Right atrium auricular region (tissue), 2 donors: ENCODE results near the gene PHLDB3. TPM values are rescaled to one million over a fixed set of nuclear protein-coding genes. Genes with fewer than 3 reads are reported as not detected.

Source experiments
- DNase-seq: peaks from one replicate; pipeline ENCODE4 v3.0.0-alpha.2; 2019; ENCODE audit warnings: low spot score
- H3K27ac ChIP-seq, 2 donors: fragments of 200-600 bp; sonication (generic); 1 replicate in 1 of 2; 2 replicates in 1 of 2; pipeline ENCODE4 v1.5.1; 2016 to 2019
- H3K27me3 ChIP-seq, 2 donors: fragments of 200-600 bp; sonication (generic); one replicate each; pipeline versions ENCODE4 v1.5.1 to v1.6.0; 2017 to 2019
- H3K36me3 ChIP-seq: fragments of 200-600 bp; sonication (generic); one replicate; pipeline ENCODE4 v1.5.1; 2016
- H3K4me1 ChIP-seq, 2 donors: fragments of 200-600 bp; sonication (generic); one replicate each; pipeline versions ENCODE4 v1.5.1 to v1.6.0; 2017 to 2019
- H3K4me3 ChIP-seq, 2 donors: fragments of 200-600 bp; sonication (generic); 1 replicate in 1 of 2; 2 replicates in 1 of 2; pipeline ENCODE4 v1.5.1; 2017 to 2019; ENCODE audit warnings: mild to moderate bottlenecking in 1 of 2, moderate library complexity in 1 of 2
- H3K9me3 ChIP-seq, 2 donors: fragments of 200-600 bp; sonication (generic); one replicate each; pipeline ENCODE4 v1.5.1; 2019
- CTCF ChIP-seq, 2 donors: fragments of 200-600 bp; sonication (generic); IDR thresholded peaks; one replicate each; pipeline ENCODE4 v1.5.1; 2019; ENCODE audit warnings: antibody characterized with exemption in 2 of 2
- total RNA-seq, 2 donors: library from RNA; depleted of rRNA; stranded (reverse); fragments of >200 nt; gene quantifications; one replicate each; pipeline ENCODE4 v1.1.0, GENCODE V29; 2016

Gene PHLDB3
- total RNA-seq, 2 donors from 2014 or later: 3.6 to 7.7 TPM

DNA sequence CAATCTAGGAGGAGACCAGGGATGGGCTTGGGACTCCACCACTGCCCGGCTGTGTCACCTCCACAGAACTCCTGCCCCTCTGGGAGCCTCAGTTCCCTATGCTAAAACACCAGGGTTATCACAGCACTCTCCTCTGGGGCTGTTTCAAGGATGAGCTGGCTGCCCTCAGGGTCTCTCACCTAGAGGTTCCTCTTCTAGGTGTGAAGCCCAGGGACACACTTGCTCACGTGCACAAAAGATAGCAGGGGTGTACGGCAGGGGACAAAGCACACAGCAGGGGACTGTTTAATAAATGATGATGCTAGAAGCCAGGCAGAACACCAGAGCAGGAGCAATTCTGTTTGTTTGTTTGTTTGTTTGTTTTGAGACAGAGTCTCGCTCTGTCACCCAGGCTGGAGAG is 22.4 kb downstream of the PHLDB3 start:
- no peak overlapping the region for H3K4me3 ChIP-seq
- H3K27ac ChIP-seq: no peak overlapping the region
- no peaks in the 10 kb centered on the region for H3K27me3 ChIP-seq
- DNase-seq: no peak
- H3K9me3 ChIP-seq: no peaks in the 10 kb centered on the region
- H3K36me3 ChIP-seq: no peaks in the 10 kb centered on the region
- no peak for TF ChIP-seq CTCF (IDR thresholded peaks at IDR 0.05)
- no peaks in the 10 kb centered on the region for H3K4me1 ChIP-seq

DNA sequence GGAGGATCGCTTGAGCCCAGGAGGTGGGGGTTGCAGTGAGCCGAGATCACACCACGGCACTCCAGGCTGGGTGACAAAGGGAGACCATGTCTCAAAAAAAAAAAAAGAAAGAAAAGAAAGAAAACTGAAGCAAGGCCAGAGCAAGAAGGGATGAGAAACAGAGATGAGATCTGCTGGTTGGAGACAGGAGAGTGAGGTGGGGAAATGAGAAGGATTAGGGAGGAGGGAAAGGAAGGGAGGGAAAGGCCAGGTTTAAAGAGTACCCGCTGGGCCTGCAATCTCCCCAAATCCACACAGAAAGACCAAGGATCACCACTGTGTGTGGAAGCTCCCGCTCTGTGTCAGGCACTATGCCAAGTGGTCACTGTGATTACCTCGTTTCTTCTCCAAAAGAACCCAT is 22.8 kb downstream of the PHLDB3 start:
- no peaks in the 10 kb centered on the region for H3K36me3 ChIP-seq
- no peak for DNase-seq
- no peak overlapping the region for H3K4me3 ChIP-seq
- no peaks in the 10 kb centered on the region for H3K9me3 ChIP-seq
- no peaks in the 10 kb centered on the region for H3K27me3 ChIP-seq
- H3K4me1 ChIP-seq: no peaks in the 10 kb centered on the region
- no peak overlapping the region for H3K27ac ChIP-seq
- TF ChIP-seq CTCF (IDR thresholded peaks at IDR 0.05): no peak

DNA sequence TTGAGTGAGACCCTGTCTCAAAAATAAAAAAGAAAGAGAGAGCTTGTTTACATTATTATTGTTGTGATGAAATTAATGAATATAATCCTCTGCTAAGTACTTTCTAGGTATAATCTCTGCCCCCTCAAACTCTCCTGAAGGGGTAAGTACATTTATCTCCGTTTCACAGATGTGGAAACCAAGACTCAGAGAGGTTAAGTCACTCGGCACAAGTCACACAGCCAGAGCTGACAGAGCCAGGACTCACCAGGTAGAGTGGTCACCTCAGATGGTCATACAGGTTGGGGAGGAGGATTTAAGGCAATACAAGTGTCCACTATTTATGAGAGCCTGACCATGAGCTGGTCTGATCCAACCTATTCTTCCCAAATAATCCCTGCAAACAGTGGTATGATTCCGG is 24.0 kb downstream of the PHLDB3 start:
- no peaks in the 10 kb centered on the region for H3K36me3 ChIP-seq
- no peak overlapping the region for H3K27ac ChIP-seq
- TF ChIP-seq CTCF (IDR thresholded peaks at IDR 0.05): no peak
- no peak for DNase-seq
- H3K4me3 ChIP-seq: no peak overlapping the region
- H3K27me3 ChIP-seq: no peaks in the 10 kb centered on the region
- H3K4me1 ChIP-seq: peaks cover 0 to 3% of the 10 kb centered on the region in 2 donors
- no peaks in the 10 kb centered on the region for H3K9me3 ChIP-seq

DNA sequence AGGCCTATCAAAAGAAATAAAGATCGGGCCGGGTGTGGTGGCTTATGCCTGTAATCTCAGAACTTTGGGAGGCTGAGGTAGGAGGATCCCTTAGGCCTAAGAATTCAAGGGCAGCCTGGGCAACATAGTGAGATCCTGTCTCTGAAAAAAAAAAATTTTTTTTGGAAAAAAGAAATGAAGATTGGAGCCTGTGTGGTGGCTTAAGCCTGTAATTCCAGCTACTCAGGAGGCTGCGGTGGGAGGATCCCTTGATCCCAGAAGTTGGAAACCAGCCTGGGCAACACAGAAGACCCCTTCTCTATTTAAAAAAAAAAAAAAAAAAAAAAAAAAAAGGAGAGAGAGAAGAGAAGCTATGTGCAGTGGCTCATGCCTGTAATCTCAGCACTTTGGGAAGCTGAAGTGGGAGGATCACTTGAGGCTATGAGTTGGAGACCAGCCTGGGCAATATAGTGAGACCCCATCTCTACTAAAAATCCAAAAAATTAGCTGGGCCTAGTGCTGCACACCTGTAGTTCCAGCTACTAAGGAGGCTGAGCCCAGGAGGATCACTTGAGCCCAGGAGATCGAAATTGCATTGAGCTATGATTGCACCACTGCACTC is 24.5 kb downstream of the PHLDB3 start:
- no peaks in the 10 kb centered on the region for H3K9me3 ChIP-seq
- no peak for DNase-seq
- H3K4me3 ChIP-seq: no peak overlapping the region
- H3K36me3 ChIP-seq: no peaks in the 10 kb centered on the region
- H3K27ac ChIP-seq: no peak overlapping the region
- peaks cover 0 to 4% of the 10 kb centered on the region in 2 donors for H3K4me1 ChIP-seq
- TF ChIP-seq CTCF (IDR thresholded peaks at IDR 0.05): no peak
- H3K27me3 ChIP-seq: no peaks in the 10 kb centered on the region

DNA sequence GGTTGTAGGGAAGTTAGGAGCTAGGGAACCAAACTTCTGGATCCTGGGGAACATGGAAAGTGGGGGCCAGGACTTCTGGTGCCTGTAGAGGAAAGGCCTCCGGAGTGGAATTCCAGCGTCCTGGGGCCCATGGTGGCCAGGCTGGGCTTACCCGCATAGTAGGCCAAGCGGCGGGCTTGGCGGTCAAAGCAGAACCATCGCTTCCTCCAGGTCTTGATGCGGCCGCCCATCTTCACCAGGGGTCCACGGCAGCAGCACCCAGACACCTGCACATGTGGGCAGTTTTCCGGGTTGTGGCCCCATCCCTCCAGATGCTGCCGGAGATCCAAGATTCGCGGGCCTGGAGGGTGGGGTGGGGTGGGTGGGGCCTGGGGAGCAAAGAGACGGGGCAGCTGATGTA is 25.3 kb downstream of the PHLDB3 start:
- no peak for TF ChIP-seq CTCF (IDR thresholded peaks at IDR 0.05)
- Histone ChIP-seq H3K27me3 (no peaks in the 10 kb centered on the region), H3K4me3 (no peak overlapping the region), H3K27ac (no peak overlapping the region), H3K36me3 (no peaks in the 10 kb centered on the region), H3K9me3 (no peaks in the 10 kb centered on the region), H3K4me1 (peaks cover 0 to 12% of the 10 kb centered on the region in 2 donors)
- DNase-seq: no peak

- no peaks in the 10 kb centered on the region for H3K27me3 ChIP-seq
- no peak for TF ChIP-seq CTCF (IDR thresholded peaks at IDR 0.05)
Measured at GRCh38 chr19:43478323-43478722, 26.2 kb downstream of the PHLDB3 start.

More at GRCh38 chr19:43478323-43478722, 26.2 kb downstream of the PHLDB3 start:
- no peaks in the 10 kb centered on the region for H3K9me3 ChIP-seq
- no peak for DNase-seq
- H3K27ac ChIP-seq: no peak overlapping the region
- H3K4me3 ChIP-seq: no peak overlapping the region
- no peaks in the 10 kb centered on the region for H3K36me3 ChIP-seq
- peaks cover 0 to 12% of the 10 kb centered on the region in 2 donors for H3K4me1 ChIP-seq
